Stimulated activated naive CD8-positive, alpha-beta T cell treated with anti-CD3 and anti-CD28 coated beads, Interleukin-15, Interleukin-2, amounts not matched to agents 100 ng/mL and 50 ng/mL, for 24 hours (primary cell): ENCODE data around the gene XXYLT1.

Source experiments
- H3K27ac Mint-ChIP-seq: one replicate; pipeline ENCODE4 v1.8.0; 2021; ENCODE audit warnings: mild to moderate bottlenecking, mixed read lengths
- H3K27me3 Mint-ChIP-seq: one replicate; pipeline ENCODE4 v1.8.0; 2021; ENCODE audit warnings: mixed read lengths
- H3K36me3 Mint-ChIP-seq: one replicate; pipeline ENCODE4 v1.8.0; 2021; ENCODE audit warnings: low read depth, mixed read lengths
- H3K4me1 Mint-ChIP-seq: one replicate; pipeline ENCODE4 v1.8.0; 2021; ENCODE audit warnings: low read depth, mixed read lengths
- H3K4me3 Mint-ChIP-seq: one replicate; pipeline ENCODE4 v1.8.0; 2021; ENCODE audit warnings: mild to moderate bottlenecking, mixed read lengths
- H3K9me3 Mint-ChIP-seq: one replicate; pipeline ENCODE4 v1.8.0; 2021; ENCODE audit warnings: mixed read lengths

Gene XXYLT1

DNA sequence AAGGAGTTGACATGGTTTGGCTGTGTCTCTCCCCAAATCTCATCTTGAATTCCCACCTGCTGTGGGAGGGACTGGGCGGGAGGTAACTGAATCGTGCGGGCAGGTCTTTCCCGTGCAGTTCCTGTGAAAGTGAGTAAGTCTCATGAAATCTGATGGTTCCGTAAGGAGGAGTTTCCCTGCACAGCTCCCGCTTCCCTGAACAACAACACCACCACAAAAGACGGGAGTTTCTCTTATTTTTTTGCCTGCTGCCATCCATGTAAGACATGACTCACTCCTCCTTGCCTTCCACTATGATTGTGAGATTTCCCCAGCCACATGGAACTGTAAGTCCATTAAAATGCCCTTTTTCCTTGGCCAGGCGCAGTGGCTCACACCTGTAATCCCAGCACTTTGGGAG, 22.7 kb downstream of the XXYLT1 start:
- no peak overlapping the region for H3K27ac Mint-ChIP-seq
- peaks cover 31% of the 10 kb centered on the region for H3K4me1 Mint-ChIP-seq
- H3K9me3 Mint-ChIP-seq, result no peaks in the 10 kb centered on the region
- H3K27me3 Mint-ChIP-seq, result no peaks in the 10 kb centered on the region
- H3K36me3 Mint-ChIP-seq, result peaks cover 18% of the 10 kb centered on the region
- H3K4me3 Mint-ChIP-seq, result no peak overlapping the region

DNA sequence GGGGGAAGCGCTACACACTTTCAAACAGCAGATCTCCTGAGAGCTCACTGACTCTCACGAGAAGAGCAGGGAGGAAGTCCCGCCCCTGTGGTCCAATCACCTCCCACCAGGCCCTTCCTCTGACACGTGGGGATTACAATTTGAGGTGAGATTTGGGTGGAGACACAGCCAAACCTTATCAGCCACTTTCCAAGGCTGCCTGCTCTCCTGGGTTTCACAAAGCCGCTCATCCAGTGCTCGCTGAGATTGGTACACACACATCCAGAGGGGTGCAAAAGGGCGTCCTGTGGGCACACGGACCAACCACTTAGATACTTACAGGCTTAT, 23.1 kb downstream of the XXYLT1 start:
- Mint-ChIP-seq H3K9me3 (no peaks in the 10 kb centered on the region), H3K27me3 (no peaks in the 10 kb centered on the region), H3K4me3 (no peak overlapping the region), H3K36me3 (peaks cover 18% of the 10 kb centered on the region), H3K4me1 (peaks cover 31% of the 10 kb centered on the region), H3K27ac (no peak overlapping the region)

DNA sequence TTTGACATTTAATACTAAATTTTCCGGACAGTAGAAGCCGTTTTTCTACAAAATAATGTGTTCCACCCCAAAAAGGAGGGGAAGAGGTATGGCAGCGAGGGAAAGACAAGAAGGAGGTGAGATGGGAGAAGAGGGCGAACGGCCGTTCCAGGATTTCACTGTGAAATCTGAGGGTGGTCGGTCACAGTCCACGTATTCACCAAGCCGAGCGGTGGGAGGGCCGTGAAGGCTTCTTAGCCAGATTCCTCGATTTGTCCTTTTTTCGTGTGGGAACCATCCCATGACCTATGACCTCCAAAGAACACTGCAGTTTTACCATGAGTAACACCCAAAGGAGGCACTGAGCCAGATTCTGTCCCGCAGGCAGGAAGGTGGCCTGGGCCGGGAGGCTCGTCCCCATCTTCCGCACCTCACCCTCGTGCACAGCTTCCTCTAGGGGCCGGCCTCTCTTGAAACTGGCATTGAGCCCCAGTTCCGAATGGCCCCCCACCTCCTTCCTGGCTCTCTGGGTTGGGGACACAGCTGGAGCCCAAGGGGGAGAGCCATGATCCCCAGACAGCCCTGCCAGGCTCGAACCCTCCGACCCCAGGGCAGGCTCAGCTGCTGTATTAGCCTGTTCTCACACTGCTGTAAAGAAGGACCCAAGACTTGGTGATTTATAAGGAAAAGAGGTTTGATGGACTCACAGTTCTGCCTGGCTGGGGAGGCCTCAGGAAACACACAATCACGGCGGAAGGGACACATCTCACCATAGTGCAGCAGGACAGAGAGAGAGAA, 23.7 kb downstream of the XXYLT1 start:
- Mint-ChIP-seq H3K36me3 (peaks cover 18% of the 10 kb centered on the region), H3K4me3 (no peak overlapping the region), H3K4me1 (peaks cover 26% of the 10 kb centered on the region), H3K9me3 (no peaks in the 10 kb centered on the region), H3K27ac (no peak overlapping the region), H3K27me3 (no peaks in the 10 kb centered on the region)

DNA sequence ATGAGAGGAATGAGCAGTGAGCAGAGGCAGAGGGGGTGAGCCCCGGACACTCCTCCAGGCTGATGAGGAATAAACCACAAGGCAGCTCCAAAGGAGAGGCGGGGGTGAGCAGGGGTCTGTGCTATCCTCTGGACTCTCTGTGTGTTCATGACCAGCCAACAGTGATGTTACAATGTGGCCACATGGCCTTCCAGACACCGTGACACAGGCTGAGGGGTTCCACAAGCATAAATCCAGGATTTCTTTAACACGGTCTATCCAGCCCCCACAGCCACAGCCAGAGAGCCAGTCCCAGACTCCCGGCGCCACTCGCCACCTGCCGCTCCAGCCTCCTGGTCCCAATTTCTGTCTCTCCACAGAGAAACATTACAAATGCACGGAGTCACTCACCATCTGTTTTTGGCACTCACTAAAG, 24.4 kb downstream of the XXYLT1 start:
- Mint-ChIP-seq H3K27me3 (no peaks in the 10 kb centered on the region), H3K9me3 (no peaks in the 10 kb centered on the region), H3K36me3 (peaks cover 18% of the 10 kb centered on the region), H3K27ac (no peak overlapping the region), H3K4me3 (no peak overlapping the region), H3K4me1 (peaks cover 21% of the 10 kb centered on the region)

DNA sequence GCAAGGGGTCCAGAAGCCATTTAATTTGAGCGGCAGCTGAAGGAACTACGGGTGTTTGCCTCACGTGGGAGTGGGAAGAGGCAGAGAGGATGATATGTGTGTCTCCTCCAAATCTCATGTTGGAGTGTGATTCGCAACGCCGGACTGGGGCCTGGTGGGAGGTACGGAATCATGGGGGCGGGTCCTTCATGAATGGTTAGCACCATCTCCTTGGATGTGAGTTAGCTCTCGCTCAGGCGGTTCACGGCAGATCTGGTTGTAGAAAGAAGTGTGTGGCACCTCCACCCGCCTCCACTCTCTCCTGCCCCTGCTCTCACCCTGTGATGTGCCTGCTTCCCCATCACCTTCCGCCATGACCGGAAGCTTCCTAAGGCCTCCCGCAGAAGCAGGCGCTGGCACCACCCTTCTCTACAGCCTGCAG, 25.4 kb downstream of the XXYLT1 start:
- H3K27me3 Mint-ChIP-seq, result no peaks in the 10 kb centered on the region
- no peak overlapping the region for H3K4me3 Mint-ChIP-seq
- no peak overlapping the region for H3K27ac Mint-ChIP-seq
- peaks cover 18% of the 10 kb centered on the region for H3K36me3 Mint-ChIP-seq
- peaks cover 12% of the 10 kb centered on the region for H3K4me1 Mint-ChIP-seq
- no peaks in the 10 kb centered on the region for H3K9me3 Mint-ChIP-seq

DNA sequence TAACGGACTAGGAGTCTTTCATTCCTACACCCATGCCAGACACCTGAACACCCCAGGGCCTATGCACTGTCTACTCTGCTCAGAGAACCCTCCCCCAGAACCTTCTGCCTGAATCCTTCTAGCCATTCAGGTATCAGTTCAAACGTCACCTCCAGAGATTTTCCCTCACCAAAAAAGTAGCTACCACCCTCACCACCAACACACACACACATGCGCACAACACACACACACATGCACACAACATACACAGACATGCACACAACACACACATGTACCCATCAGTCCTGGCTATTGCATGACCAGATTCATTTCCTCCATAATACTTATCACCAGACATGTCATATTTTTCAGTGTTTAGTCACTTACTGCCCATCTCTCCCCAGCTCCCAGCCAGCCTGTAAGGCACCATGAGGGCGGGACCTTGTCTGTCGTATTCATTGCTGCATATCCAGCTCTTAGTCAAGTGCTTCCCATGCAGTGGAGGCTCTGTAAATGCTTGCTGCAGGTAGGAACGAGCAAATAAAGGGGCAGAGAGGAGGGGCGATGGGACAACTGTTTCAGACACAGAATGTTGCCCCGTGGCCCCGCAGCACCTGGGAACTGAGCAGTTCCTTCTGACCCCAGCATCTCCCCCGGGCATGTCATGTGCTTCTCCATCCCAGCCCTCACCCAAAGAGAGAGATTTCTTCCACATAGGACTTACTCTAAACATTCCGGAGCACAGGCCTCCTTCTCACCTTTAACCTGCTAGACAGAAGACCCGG, 29.2 kb downstream of the XXYLT1 start:
- peaks cover 3% of the 10 kb centered on the region for H3K4me1 Mint-ChIP-seq
- H3K4me3 Mint-ChIP-seq, result no peak overlapping the region
- no peaks in the 10 kb centered on the region for H3K27me3 Mint-ChIP-seq
- H3K9me3 Mint-ChIP-seq, result peaks cover 10% of the 10 kb centered on the region
- peaks cover 20% of the 10 kb centered on the region for H3K36me3 Mint-ChIP-seq
- no peak overlapping the region for H3K27ac Mint-ChIP-seq

DNA sequence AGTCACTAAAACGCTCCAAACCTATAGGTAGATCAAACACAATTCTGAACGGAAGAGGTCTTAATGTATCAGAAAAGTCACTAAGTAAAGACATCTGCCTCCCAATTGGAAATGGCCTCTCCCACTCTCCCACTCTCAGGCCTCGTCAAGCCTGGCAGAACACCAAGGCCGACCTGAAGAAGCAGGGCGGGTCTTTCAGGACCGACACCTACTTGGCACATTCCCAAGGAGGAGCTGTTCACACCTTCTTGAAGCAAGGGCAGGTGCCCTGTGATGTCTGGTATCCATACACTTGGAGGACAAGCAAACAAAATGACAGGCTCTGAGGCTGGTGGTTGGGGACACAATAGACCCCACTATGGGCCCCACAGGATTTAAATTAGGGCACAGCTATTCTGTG, 30.0 kb downstream of the XXYLT1 start:
- H3K4me1 Mint-ChIP-seq, result peaks cover 3% of the 10 kb centered on the region
- peaks cover 23% of the 10 kb centered on the region for H3K36me3 Mint-ChIP-seq
- no peak overlapping the region for H3K4me3 Mint-ChIP-seq
- peaks cover 10% of the 10 kb centered on the region for H3K9me3 Mint-ChIP-seq
- no peaks in the 10 kb centered on the region for H3K27me3 Mint-ChIP-seq
- no peak overlapping the region for H3K27ac Mint-ChIP-seq

DNA sequence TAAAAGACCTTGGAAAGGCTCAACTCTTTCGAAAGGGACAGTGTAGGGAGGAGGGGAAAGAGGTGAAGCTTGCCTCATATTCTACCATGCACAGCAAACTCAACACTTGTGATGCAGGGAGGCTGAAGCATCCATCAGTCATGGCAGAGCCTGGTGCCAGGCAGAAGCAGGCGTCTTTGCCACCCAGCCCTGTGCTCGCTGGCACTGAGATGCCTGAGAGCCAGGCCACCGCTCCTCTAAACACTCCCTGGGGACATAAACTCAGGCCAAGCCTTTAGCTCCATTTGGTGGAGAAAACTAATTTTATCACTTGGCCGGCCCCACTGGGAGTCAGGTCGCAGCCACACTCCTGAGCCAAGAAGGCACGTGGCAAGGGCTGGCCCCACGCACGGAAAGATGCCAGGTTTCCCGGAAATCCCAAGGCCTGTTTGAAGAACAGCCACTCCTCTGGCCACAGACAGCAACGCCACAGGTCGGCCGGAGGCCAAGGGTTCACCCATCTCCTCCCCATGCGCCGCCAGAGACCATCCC, 30.7 kb downstream of the XXYLT1 start:
- peaks cover 3% of the 10 kb centered on the region for H3K4me1 Mint-ChIP-seq
- no peak overlapping the region for H3K4me3 Mint-ChIP-seq
- H3K27ac Mint-ChIP-seq, result no peak overlapping the region
- H3K9me3 Mint-ChIP-seq, result peaks cover 10% of the 10 kb centered on the region
- H3K27me3 Mint-ChIP-seq, result no peaks in the 10 kb centered on the region
- peaks cover 19% of the 10 kb centered on the region for H3K36me3 Mint-ChIP-seq

DNA sequence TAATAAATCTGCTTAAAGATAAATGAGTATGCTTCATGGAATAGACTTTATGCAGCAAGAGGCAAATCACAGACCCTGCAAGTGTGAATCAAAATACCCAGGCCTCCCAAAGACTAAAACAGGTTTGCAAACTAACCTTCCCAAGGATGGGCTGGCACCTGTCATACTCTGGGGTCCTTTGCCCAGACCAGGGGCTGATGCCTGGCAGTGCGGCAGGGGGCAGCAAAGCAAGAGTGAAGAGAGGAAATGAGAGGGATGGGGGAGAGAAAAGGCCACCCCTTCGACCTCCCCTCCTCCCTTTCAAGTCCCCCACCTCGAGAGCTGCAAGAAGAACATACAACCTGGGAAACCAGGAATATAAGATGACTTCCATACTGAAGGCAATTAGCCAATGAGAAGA, 31.8 kb downstream of the XXYLT1 start:
- H3K36me3 Mint-ChIP-seq, result peaks cover 25% of the 10 kb centered on the region

DNA sequence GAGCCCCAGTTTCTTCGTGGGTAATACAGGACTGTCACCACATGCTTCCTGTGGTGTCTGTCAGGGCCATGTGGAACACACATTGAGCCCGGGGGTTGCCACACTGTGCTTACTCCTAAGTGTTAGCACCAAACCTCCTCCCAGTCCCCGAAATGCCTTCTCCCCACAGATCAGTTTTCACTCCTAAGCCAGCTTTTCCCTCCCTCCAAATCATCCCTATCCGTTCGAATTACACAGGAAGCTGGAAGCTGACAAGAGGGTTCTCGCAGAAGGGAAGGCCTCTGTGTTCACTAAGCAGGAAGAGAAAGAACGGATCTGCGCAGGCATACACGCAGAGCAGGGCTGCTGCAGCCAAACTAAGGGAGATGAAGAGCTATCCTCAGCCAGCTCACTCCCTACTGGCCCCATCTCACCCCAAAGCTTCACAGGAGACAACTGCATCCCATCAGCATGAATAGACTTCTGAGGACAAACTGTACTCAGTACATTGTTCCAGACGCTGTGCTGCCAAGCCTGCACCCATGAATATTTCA, 32.3 kb downstream of the XXYLT1 start:
- H3K9me3 Mint-ChIP-seq, result peaks cover 10% of the 10 kb centered on the region
- peaks cover 3% of the 10 kb centered on the region for H3K4me1 Mint-ChIP-seq
- H3K27me3 Mint-ChIP-seq, result no peaks in the 10 kb centered on the region
- H3K27ac Mint-ChIP-seq, result peak overlapping the region; percentile 39
- H3K4me3 Mint-ChIP-seq, result no peak overlapping the region
- peaks cover 25% of the 10 kb centered on the region for H3K36me3 Mint-ChIP-seq

More for the DNA sequence above, 31.8 kb downstream of the XXYLT1 start:
- Mint-ChIP-seq H3K9me3 (peaks cover 10% of the 10 kb centered on the region), H3K27ac (no peak overlapping the region), H3K4me3 (no peak overlapping the region), H3K4me1 (peaks cover 3% of the 10 kb centered on the region), H3K27me3 (no peaks in the 10 kb centered on the region)

DNA sequence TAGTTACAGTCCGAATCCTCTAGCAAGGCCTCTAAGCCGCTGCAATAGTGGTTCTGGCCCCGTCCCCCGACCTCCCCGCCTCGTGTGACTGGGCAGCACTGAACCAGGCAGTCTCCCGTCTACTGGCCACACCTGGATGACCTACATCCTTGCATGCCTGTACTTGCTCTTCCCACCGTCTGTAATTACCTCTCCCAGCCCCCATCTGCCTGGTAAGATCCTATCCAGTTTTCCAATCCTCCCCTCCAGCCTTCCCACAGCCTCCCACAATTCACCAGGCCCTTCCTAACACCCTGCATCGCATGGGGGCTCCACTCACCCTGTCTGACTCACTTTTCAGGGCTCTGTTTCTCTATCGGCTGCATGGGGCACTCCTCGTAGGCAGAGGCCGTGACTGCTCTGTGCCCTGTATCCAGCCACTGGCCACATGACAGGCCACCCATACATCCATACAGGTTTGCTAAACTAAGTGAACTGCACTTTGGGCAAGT, 32.8 kb downstream of the XXYLT1 start:
- Mint-ChIP-seq H3K27ac (no peak overlapping the region), H3K4me3 (no peak overlapping the region), H3K36me3 (peaks cover 25% of the 10 kb centered on the region), H3K4me1 (peaks cover 3% of the 10 kb centered on the region), H3K9me3 (peaks cover 10% of the 10 kb centered on the region), H3K27me3 (no peaks in the 10 kb centered on the region)

DNA sequence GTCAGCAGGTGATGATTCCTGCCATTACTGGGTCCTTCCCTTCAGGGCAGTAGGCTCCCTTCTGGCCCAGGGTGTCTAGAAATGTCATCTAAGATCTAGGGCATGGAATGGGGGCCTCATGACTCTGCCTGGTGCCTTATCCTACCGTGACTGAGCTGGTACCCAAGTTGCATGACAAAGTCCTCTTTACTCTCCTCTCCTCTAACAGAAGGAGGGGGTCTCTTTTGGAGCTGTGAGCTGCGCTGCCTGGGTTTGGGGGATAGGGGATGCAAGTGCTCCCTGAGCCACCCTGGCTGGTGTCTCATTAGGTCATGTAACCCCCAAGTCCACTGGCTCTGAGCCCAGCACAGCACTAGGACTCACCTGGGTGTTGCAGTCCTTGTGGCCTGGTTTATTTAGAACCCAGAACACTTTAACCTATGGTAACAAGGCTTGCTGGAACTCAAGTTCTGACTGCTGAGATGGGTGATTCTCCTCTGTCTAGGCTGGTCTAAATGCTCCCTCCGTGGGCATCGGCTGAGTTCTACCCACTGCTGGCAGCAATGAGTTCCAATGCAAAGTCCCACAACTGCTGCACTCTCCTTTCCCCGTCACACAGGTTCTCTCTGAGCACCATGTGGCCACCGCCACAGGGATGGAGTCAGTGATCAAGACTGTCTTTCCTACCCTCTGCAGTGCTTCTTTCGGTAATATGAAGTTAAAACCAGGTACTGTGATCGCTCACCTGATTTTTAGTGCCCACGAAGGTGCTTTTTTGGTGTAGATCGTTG, 34.0 kb downstream of the XXYLT1 start:
- Mint-ChIP-seq H3K9me3 (peaks cover 10% of the 10 kb centered on the region), H3K4me3 (no peak overlapping the region), H3K27ac (no peak overlapping the region), H3K4me1 (peaks cover 3% of the 10 kb centered on the region), H3K27me3 (no peaks in the 10 kb centered on the region), H3K36me3 (peaks cover 25% of the 10 kb centered on the region)

DNA sequence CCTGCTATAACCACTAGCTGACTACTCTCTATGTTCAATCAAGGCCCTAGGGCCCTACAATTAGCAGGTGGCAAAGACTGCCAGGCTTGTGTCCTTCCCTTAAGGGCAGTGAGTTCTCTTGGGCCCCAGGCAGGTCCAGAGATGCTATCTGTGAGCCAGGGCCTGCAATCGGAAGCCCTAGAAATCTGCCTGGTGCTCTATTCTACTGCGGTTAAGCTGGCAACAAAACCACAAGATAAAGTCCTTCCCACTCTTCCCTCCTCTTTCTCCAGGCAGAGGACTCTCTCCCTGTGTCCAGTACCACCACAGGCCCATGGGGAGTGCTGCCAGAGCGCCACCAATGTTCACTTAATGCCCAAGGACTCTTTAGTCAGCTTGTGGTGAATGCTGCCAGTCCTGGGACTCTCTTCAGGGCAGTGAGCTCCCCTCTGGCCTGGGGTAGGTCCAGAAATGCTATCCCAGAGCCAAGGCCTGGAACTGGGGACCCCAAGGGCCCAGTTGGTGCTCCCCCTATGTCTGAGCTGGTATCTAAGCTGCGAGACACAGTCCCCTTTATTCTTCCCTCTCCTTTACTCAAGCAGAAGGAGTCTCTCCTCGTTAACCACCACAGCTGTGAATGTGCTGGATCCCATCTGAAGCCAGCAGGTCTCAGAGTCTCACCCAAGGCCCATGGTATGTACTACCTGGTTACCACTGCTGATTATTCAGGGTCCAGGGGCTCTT, 34.7 kb downstream of the XXYLT1 start:
- peaks cover 25% of the 10 kb centered on the region for H3K36me3 Mint-ChIP-seq
- no peak overlapping the region for H3K27ac Mint-ChIP-seq
- no peaks in the 10 kb centered on the region for H3K27me3 Mint-ChIP-seq
- H3K4me1 Mint-ChIP-seq, result peaks cover 3% of the 10 kb centered on the region
- no peak overlapping the region for H3K4me3 Mint-ChIP-seq
- H3K9me3 Mint-ChIP-seq, result peaks cover 10% of the 10 kb centered on the region

DNA sequence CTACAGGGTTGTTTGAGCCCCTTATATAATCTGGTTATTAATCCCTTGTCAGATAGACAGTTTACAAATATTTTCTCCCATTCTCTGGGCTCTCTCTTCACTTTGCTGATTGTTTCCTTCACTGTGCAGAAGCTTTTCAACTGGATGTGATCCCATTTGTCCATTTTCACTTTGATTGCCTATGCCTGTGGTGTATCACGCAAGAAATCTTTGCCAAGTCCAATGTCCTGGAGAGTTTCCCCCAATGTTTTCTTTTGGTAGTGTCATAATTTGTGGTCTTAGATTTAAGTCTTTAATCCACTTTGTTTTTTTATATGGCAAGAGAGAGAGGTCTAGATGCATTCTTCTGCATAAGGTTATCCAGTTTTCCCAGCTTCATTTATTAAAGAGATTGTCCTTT, 40.7 kb downstream of the XXYLT1 start:
- H3K4me3 Mint-ChIP-seq, result no peak overlapping the region
- H3K27ac Mint-ChIP-seq, result no peak overlapping the region
- peaks cover 19% of the 10 kb centered on the region for H3K4me1 Mint-ChIP-seq
- H3K9me3 Mint-ChIP-seq, result peaks cover 8% of the 10 kb centered on the region
- H3K27me3 Mint-ChIP-seq, result no peaks in the 10 kb centered on the region
- peaks cover 12% of the 10 kb centered on the region for H3K36me3 Mint-ChIP-seq
